HEK293T (cell line): ENCODE results near the gene GLRX3.

ENCODE experiments used
- ARNT ChIP-seq: fragments of 450-650 bp; IDR thresholded peaks from 2 replicates; pipeline ENCODE4 v1.6.1; 2017; ENCODE audit warnings: mild to moderate bottlenecking
- BHLHE40 ChIP-seq: fragments of 450-650 bp; IDR thresholded peaks from 2 replicates; pipeline ENCODE4 v1.6.1; 2016; ENCODE audit warnings: mild to moderate bottlenecking, moderate library complexity, borderline replicate concordance
- CTBP1 ChIP-seq: fragments of 450-650 bp; IDR thresholded peaks from 2 replicates; pipeline ENCODE4 v1.6.1; 2016; ENCODE audit warnings: borderline replicate concordance
- ELF4 ChIP-seq: fragments of 450-650 bp; IDR thresholded peaks from 2 replicates; pipeline ENCODE4 v1.6.1; 2017; ENCODE audit warnings: antibody characterized with exemption
- FOXM1 ChIP-seq: fragments of 450-650 bp; IDR thresholded peaks from 2 replicates; pipeline ENCODE4 v1.6.1; 2017; ENCODE audit warnings: mild to moderate bottlenecking, borderline replicate concordance
- L3MBTL2 ChIP-seq: fragments of 450-650 bp; conservative IDR thresholded peaks from 2 replicates; pipeline ENCODE4 v1.6.1; 2016; ENCODE audit warnings: mild to moderate bottlenecking
- NFRKB ChIP-seq: fragments of 450-650 bp; IDR thresholded peaks from 2 replicates; pipeline ENCODE4 v1.6.1; 2016; ENCODE audit warnings: mild to moderate bottlenecking, moderate library complexity
- SP1 ChIP-seq: fragments of 450-650 bp; IDR thresholded peaks from 2 replicates; pipeline ENCODE4 v1.6.1; 2017
- SUZ12 ChIP-seq: fragments of 450-650 bp; IDR thresholded peaks from 2 replicates; pipeline ENCODE4 v1.6.1; 2016; ENCODE audit warnings: mild to moderate bottlenecking
- TARDBP ChIP-seq: fragments of 450-650 bp; IDR thresholded peaks from 2 replicates; pipeline ENCODE4 v1.6.1; 2016
- TF ChIP-seq, protein P1 (sequence below): fragments of 450-650 bp; IDR thresholded peaks from 2 replicates; pipeline ENCODE4 v1.6.1; 2016

DNA sequence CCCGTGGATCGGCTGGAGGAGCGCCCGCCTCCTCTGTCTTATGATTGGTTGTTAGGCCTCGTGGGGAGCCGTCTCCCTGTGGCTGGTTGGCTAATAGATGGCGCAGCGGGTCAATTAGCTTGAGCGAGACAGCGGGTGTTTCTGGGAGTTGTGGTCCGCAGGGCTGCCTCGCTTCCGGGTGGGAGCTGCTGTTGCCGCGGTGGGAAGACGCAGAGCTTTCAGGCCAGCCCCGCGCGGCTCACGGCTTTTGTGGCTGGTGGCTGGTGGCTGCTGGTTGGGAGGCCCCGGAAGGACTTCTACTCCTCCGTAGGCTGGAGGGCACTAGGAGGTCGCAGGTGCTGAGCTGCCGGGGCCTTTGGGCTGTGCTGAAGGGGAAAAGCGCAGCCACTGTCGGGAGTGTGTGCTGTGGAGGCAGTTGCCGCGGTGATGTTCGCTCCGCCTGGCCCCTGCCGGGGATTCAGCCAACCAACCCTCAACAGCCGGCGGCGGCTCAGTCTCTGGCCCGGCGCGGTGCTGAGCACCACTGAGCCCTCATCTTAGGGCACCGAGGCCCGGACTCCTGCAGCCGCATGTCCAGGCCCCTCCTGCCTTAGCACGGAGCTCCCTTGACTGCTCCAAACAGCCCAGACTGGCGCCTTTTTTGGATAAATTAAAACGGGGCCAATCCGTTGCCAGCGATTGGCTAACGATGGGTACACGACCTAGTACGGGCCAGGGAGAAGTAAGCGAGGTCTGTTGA is 24.9 kb upstream of the GLRX3 start:
- TF ChIP-seq BHLHE40 (no peak), TARDBP (no peak), SP1 (no peak), ARNT (no peak), ELF4 (peak; percentile 91), FOXM1 (no peak), L3MBTL2 (peak; percentile 70), NFRKB (no peak), CTBP1 (no peak), SUZ12 (no peak)
- TF ChIP-seq, protein P1, sequence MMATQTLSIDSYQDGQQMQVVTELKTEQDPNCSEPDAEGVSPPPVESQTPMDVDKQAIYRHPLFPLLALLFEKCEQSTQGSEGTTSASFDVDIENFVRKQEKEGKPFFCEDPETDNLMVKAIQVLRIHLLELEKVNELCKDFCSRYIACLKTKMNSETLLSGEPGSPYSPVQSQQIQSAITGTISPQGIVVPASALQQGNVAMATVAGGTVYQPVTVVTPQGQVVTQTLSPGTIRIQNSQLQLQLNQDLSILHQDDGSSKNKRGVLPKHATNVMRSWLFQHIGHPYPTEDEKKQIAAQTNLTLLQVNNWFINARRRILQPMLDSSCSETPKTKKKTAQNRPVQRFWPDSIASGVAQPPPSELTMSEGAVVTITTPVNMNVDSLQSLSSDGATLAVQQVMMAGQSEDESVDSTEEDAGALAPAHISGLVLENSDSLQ = peak; percentile 97
